HG03432 (cell line): ENCODE measurements around the gene DBH.

Experiments used
- ATAC-seq: cut with Tn5 transposase; IDR thresholded peaks from one replicate; pipeline ENCODE4 v1.9.1; 2021; ENCODE audit warnings: mild to moderate bottlenecking, moderate library complexity; ENCODE audit not compliant: unreplicated experiment

DBH gene

DNA sequence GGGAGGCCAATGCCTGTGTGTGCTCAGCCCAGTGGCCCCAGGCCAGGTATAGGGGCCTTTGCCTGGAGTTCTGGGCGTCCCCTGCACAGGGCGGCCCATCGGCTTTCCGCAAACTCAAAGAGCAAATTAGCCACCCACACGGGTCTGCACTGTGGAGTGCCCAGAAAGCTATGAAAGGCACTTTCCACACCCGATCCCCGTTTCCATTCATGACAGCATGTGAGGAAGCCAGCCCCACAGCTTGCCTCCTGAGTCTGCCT, 5.2 kb downstream of the DBH start:
- ATAC-seq = no peak

DNA sequence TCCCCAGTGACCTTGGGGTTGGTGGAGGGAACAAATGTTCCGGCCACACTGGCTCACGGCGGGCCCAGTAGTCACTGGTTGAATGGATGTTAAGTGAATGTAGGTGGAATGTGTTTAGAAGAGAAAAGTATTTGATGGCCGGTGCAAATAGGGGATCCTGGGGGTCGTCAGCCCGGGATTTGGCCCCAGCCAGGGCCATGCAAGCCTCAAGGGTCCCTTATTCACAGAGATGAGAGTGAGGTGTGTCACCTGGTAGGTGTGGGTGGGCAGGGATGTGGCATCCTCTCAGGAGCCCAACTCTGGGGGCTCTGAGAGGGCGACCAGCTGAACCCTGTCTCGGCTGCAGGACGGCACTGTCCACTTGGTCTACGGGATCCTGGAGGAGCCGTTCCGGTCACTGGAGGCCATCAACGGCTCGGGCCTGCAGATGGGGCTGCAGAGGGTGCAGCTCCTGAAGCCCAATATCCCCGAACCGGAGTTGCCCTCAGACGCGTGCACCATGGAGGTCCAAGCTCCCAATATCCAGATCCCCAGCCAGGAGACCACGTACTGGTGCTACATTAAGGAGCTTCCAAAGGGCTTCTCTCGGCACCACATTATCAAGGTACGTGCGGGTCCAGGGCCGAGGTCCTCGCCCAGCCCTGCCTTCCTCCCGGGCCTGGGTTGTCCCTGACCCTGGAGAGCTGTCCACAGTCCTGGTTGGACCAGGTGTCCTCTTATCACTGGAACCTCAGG, 5.9 kb downstream of the DBH start:
- ATAC-seq = no peak

DNA sequence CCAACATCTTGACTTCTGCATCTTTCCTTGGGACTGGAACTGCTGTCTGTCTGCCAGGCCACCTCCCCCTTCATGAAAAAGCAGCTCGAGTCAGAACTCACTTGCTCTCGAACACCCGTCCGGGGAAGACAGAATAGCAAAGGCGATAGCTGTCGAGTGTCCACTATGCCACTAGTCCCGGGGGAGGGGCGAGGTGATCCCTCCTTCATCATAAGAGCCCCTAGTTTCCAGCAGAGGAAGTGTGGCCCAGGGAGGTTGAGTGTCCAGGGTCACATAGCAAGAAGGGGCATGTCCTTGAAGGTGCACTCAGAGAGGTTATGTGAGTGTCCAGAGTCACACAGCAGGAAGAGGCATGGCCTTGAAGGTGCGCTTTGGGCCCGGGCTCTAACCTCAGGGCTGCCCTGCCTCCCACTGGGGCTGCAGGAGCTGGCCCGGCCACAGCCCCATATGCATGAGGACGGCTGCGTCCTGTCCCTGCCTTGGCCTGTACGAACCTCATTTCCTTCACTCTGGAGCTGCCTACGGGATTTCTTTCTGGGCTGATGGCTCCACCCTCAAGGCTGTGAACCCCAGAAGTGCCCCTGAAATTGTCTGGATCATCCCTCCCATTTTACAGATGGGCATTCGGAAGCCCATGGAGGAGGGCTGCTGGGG, 6.7 kb downstream of the DBH start:
- ATAC-seq = no peak

DNA sequence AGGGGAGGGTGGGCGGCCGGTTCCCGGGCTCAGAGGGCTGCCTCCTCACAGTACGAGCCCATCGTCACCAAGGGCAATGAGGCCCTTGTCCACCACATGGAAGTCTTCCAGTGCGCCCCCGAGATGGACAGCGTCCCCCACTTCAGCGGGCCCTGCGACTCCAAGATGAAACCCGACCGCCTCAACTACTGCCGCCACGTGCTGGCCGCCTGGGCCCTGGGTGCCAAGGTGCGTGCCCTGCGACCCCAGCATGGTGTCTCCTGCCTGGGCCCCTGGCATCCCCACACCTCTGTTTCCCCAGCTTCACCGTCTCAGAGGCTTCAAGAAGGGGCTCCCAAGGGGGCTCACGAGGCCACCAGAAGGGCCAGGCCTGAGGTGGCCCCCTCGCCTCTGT, 7.2 kb downstream of the DBH start:
- no peak for ATAC-seq

DNA sequence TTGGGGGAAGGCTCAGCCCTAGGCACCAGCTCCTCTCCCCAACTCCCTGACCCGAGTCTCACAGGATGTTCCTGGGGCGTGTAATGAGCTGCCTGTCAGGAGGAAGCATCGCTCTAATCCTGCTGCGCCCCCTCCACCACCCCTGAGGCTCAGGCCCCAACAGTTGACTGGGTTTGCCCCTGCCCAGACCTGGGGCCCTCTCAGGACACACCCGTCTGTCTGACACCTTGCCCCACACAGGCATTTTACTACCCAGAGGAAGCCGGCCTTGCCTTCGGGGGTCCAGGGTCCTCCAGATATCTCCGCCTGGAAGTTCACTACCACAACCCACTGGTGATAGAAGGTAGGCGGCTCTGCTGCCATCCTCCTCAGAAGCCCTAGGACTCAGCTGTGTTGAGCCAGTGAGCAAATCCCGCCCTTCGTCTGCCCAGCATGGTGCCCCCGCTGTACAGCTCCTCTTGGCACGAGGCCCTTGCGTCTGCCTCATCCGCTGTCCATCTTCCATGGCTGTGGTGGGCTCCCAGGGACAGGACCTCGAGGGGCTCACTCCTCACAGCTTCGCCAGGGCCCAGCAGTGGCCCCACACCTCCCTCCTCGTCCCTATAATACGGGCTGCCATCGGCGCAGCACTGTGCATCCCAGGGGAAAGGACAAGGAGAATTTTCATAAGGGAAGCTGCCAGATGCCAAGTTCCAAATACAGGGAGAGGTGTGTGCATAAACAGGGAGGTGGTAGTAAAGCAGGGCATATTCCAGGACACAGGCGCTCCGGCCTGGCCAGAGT, 8.0 kb downstream of the DBH start:
- ATAC-seq = no peak

DNA sequence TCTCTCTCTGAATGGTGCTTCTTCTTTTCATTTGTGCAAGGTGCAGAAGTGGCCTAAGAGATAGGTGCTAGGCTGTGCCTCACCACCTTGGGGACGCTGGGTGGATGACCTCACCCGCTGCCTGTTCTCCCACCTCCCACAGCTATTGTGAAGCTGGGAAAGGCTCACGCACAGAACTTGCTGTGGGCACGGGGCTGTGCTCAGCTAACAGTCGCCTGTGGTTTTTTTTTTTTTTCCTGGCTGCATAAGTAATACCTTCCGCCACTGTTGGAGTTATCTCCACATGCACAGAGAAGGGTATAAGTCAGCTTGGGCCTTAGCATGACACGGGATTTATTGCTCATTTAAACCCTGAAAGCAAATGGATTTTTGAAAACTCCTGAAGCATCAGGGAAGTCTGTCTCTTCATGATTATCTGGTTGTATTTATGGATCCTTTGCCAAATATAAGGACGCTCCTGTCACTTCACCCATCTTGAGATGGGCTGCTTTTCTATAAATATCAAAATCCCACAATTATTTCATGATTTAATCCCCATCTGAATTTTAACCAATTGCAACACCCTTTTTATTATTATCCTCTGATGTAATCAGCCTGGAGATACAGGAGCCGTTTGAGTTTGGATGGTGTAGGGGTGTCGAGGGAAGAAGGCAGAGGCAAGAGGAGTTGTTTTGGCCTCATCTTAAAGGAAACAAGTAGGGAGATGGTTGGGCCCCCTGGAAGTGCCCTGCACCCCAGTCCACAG, 9.0 kb downstream of the DBH start:
- ATAC-seq = no peak

DNA sequence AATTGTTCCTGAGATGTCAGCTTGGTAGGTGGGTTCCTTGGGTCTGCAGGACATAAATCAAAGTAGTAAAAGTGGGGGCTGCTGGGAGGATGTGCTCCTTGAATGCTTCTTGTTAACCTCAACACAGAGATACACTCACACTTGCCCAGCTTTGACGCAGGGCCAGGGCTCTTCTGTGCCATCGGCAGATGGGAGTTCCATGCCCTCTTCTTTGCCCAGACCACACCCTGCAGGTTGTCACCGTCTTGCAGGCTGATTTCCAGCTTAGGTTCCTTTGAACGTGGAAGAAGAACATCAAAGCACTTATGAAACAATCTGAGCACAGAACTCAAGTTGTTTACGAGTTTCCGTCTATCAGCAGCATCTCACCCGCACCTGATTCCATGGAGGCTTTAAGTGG, 11.0 kb downstream of the DBH start:
- ATAC-seq = no peak

DNA sequence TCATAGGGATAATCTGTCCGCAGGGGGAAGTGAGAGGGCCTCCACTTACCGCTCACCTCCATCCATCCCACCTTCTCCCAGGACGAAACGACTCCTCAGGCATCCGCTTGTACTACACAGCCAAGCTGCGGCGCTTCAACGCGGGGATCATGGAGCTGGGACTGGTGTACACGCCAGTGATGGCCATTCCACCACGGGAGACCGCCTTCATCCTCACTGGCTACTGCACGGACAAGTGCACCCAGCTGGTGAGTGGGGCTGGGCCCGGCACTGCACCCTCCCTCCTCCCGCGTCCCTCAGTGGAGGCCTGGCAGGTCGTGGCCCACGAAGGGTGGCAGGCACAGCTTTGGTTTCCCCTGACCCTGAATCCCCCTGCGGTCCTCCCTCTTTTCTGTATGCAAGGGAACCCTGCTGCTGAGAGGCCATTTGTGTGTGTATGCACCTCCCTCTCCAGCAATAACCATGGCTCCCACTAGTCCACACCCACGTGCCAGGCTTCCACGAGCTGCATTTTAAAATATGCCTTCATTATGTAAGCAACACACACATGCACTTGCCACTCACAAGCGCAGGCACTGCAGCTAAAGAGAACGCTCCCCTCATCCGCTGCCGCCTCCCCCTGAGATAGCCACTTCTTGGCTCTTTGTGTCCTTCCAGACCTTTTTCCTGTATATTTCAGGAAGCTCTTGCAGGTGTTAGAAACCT, 11.8 kb downstream of the DBH start:
- no peak for ATAC-seq

DNA sequence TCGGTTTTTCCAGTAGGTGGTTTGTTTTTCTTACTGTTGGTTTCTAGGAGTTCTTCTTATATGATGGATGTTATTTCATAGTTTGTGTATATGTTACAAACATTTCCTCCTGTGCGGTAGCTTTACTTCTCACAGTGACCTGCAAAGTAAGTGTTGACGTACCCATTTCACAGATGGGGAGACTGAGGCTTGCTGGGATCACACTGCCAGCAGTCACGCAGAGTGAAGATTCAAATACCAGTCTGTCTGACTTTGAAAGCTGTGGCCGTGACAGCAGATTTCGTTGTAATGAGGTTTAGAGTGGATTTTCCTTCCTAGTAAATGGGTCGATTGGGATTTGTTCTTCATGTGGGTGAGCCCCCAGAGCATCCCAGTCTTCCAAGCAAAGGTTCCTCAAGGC, 13.0 kb downstream of the DBH start:
- no peak for ATAC-seq

DNA sequence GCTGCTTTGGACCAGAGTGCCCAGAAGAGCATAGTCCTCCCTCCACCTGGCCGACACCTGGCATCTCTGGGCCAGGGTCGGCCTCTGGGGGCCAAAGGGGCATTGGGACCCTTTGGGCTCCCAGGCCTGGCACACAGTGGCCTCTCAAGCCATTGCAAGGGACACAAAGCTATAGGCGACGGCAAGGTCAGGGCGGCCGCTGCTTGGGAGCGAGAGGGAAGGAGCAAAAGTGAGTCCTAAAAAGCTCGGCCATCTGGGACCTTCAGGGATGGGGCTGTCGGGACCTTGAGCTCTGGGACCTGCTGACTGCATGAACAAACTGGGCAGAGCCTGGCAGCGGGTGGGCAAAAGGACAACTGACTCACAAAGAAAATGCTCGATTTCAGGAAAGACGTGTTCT, 13.9 kb downstream of the DBH start:
- ATAC-seq = no peak

DNA sequence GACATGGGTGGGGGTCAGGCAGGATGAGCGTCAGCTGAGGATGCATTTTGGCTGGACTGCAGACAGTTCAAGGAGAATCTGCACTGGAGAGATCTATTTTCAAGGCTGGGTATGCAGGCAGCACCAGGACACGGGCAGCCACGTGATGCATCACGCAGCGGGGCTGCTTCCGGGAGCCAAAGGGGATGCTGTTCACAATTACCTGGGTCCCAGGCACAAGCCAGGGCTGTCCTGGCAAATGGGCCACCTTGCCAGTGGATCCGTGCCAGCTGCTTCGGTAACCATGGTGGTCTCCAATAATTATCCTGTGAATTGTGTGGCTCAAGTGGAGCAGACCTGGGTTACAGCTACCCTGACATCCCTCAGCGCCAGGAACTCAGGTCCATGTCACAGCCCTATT, 17.5 kb downstream of the DBH start:
- ATAC-seq = no peak

DNA sequence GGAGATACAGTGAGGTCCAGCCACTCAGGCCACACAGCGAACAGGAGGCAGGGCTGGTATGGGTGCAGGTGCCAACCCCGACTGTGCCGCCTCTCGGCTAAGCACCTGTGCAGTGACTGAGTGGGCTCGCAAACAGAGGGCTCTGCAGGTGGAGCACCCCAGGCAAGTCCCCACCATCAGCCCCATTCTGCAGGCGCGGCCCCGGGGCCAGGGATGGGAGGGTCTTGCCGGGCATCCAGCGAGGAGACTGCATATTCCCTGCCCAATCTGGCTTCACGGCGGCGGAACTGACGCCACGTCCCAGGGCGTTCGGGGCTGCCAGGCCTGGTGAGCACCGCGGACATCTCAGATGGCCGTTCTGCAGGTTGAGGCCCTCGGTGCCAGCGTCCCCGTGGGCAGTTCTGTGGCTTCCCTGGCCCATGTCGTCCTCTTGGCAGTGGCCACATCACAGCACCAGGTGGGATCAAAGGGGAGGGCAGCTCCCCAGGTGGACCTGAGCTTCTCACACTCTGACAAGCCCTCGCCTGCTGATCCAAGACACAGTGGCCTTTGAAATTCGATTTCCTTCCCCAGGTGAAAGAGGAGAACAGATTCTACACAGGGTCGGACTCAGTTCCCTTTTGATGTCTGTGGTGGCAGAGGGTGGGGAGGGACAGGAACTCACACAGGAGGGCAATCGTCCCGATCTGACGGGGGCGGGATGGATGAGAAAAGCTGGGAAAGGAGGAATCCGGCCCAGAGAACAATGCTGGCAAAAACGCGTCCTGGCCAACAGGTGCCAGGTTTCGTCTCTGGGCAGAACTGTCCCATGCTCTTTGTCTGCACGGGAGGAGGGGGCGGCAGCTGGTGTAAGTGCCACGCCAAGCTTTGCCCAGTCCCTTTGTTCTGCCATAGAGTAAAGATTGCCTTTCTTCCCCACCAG, 18.8 kb downstream of the DBH start:
- ATAC-seq = no peak

DNA sequence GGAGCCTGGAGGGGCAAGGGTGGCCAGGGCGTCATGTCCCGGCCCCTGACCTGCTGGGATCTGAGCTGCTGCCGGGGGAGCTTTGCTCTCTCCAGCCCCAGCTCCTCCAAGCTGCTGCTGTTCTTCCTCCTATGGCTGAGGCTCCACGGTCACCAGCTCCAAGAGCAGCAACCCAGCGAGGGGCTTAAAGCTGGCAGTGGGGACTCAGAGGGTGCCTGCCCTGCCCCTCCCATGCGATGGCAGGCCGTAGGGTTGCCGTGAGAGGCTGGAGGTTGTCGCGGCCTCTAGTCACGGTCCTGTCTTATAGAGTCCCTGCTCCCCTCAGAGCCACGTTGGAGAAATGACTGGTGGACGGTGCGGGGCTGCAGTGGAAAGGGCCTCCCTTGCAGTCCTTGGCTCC, 19.5 kb downstream of the DBH start:
- ATAC-seq = no peak

DNA sequence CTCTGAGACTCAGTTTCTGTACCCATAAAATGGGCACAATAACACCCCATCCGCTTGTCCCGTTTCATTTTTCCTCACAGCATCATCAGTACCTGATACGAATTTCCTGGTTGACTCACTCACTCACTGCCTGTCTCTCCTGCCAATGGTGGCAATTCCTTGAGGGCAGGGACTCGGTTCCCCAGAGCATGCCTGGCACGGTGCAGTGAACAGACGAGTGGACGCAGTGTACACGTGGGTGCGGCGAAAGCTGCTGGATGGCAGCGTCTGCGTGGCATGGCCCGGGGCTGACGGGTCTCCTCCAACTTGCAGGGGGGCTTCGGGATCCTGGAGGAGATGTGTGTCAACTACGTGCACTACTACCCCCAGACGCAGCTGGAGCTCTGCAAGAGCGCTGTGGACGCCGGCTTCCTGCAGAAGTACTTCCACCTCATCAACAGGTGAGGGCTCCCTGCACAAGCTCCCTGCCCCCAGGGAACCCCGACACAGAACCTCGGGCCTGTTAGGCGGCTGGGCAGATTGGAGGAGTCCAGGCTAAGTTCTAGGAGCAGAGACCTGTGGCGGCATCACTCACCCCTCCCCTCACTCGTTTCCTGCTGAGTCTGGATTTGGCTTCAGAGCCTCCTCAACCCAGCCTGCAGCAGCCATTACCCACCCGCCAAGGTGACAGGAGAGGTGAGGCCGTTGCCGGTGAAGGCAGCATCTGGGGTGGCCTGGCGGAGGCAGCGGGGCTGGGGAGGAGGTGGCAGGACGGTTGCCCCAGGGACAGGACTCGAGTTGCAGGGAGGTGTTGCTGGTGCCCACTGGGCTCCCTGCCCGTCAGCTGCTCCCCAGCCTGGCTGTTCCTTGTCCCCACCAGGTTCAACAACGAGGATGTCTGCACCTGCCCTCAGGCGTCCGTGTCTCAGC, 20.3 kb downstream of the DBH start:
- no peak for ATAC-seq

DNA sequence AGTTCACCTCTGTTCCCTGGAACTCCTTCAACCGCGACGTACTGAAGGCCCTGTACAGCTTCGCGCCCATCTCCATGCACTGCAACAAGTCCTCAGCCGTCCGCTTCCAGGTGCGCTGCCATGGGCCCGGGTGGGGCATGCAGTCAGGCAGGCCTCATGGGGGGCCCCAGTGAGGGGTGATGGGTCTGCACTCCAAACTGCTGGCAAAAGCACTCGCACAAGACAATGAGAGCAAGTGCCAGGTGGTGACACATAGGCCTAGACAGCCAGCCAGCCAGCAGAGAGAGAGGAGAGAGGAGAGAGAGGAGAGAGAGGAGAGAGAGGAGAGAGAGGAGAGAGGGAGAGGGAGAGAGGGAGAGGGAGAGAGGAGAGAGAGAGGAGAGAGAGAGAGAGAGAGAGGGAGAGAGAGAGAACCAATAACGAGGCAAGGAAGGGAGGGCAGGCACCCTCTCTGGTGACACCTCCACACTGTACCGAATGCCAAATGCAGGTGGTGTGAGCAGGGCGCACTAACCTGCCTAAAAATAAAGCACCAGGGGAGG, 21.0 kb downstream of the DBH start:
- ATAC-seq = no peak

DNA sequence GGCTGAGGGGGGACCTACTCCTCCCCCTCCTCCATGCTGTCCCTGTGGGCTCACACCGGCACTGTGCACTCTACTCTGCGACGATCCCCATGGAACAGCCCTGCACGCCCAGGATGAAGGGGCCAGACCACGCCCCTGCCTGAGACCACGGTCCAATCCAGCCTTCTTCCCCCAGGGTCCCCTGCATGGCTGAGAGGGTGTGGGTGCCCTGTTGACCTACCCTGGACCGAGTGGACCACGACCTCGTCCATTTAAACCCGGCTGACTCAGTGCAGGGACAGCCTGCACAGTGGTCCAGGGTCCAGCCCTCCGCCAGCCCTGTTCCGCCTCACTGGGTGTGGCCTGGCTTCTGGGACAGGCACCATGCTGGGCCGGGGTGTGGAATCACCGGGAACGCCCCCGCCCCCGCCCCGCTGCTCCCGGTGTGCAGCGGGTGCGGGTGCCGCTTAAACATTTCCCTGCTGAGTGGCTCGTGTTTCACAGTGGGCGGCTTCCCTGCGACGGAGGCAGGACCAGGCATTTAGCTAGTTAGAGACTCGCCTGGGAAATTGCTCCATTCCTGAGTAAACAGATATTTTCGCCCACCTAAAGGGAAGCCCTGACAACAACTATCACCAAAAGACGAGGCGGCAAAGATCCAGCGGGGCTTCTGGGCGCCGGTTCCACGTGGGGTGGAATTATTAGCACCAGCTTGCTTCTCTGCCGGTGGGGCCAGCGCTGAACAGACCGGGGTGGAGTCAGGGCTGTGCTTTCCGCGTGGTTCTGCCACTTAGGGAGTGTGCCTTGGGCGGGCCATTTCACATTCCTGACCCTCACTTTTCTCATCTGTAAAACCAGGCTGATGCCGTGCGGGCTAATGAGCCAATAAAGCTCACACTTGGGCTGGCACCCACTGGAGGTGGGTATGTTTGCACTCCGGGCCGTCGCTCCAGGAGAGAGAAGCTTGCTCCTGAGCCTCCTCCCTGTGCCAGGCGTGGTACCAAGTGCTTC, 22.6 kb downstream of the DBH start:
- ATAC-seq = no peak

DNA sequence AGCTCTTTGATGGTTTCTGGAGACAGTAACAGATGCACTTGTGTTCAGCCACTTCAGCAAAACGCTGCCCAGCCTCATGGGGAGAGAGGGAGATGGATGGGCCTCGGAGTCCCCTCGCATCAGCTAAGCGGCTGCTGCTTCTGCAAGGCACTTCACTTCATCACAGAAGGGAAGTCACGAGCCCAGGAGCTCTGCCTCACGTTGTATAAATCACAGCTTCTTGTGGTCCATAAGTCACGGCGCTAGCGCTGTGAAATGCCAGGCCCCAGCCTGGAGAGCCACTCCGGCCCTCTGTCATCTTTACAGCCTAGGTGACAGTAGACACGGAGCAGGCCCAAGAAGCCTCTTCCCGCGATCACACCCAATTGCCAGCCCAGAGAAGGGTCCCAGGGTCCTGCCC, 23.4 kb downstream of the DBH start:
- no peak for ATAC-seq
